PC-9 (cell line): ENCODE data around the gene EHD2.
"Not testable (repeated sequence)": the region's sequence is repeated elsewhere in the genome, so short reads cannot be mapped to it uniquely, and the experiment has no call there.

Experiments used
- EZH2 ChIP-seq: fragments of 200-600 bp; sonication (generic); IDR thresholded peaks from 2 replicates; pipeline ENCODE4 v1.8.0; 2017; ENCODE audit warnings: antibody characterized with exemption, low read depth
- TF ChIP-seq, protein P1 (sequence below): fragments of 200-600 bp; sonication (generic); conservative IDR thresholded peaks from 2 replicates; pipeline ENCODE4 v1.6.1; 2017; ENCODE audit warnings: mixed run types, antibody characterized with exemption, mild to moderate bottlenecking, moderate library complexity

DNA sequence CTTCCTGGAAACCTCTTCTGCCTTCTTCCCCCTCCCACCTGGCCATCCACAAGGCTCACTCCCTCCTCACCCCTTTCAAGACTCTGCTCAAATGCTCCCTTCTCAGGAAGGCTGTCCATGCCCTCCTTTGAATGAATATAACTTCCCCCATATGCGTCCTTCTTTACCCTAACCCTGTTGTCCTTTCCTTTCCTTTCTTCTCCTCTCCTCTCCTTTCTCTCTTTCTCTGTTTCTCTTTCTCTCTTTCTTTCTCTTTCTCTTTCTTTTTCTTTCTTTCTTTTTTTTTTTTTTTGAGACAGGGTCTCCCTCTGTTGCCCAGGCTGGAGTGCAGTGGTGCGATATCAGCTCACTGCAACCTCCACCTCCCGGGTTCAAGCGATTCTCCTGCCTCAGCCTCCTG, 15.1 kb downstream of the EHD2 start:
- TF ChIP-seq, protein P1, sequence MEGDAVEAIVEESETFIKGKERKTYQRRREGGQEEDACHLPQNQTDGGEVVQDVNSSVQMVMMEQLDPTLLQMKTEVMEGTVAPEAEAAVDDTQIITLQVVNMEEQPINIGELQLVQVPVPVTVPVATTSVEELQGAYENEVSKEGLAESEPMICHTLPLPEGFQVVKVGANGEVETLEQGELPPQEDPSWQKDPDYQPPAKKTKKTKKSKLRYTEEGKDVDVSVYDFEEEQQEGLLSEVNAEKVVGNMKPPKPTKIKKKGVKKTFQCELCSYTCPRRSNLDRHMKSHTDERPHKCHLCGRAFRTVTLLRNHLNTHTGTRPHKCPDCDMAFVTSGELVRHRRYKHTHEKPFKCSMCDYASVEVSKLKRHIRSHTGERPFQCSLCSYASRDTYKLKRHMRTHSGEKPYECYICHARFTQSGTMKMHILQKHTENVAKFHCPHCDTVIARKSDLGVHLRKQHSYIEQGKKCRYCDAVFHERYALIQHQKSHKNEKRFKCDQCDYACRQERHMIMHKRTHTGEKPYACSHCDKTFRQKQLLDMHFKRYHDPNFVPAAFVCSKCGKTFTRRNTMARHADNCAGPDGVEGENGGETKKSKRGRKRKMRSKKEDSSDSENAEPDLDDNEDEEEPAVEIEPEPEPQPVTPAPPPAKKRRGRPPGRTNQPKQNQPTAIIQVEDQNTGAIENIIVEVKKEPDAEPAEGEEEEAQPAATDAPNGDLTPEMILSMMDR: not testable (repeated sequence)
- TF ChIP-seq EZH2: not testable (repeated sequence)
